Measurements from ENCODE around the gene ARRDC3. TPM values are rescaled to one million over a fixed set of nuclear protein-coding genes. Genes with fewer than 3 reads are reported as not detected.
A peak's percentile ranks its signal among the peaks of the same experiment; 100 is the strongest.

The ARRDC3 gene
- total and polyA plus RNA-seq, 2 of the 8 experiments (the other 6 are each of a cell fraction or from before 2014, with no cell fraction given), result 2.9 to 5.7 TPM

DNA sequence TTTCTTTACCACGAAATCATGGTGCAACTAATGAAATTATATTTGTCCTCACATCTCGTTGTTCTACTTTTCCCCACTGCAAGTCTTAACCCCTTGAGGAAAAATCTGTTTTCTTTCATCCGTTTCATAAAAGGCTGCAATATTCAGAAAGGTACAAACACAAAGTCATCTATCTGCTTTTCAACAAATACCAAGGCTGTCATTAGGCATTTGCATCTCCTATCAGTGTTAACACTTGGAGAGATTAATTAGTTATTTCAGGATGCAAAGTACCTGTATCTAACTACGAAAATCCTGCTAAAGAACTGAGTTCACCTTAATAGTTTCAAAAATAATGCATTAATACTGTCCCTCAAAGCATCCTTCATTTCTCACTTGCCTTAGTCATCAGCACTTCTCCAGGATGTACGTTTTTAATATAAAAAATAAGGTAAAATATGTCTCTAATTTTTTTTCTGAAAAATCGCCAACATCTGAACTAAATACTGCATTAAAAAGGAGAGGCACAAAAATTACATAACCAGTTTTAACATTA is 1.8 kb downstream of the ARRDC3 start (continued):
- TF ChIP-seq, protein P1, sequence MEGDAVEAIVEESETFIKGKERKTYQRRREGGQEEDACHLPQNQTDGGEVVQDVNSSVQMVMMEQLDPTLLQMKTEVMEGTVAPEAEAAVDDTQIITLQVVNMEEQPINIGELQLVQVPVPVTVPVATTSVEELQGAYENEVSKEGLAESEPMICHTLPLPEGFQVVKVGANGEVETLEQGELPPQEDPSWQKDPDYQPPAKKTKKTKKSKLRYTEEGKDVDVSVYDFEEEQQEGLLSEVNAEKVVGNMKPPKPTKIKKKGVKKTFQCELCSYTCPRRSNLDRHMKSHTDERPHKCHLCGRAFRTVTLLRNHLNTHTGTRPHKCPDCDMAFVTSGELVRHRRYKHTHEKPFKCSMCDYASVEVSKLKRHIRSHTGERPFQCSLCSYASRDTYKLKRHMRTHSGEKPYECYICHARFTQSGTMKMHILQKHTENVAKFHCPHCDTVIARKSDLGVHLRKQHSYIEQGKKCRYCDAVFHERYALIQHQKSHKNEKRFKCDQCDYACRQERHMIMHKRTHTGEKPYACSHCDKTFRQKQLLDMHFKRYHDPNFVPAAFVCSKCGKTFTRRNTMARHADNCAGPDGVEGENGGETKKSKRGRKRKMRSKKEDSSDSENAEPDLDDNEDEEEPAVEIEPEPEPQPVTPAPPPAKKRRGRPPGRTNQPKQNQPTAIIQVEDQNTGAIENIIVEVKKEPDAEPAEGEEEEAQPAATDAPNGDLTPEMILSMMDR (IDR thresholded peaks at IDR 0.05; ENCODE audit: control extremely low read depth in 1 of 3, insufficient read depth in 1 of 3, low read depth in 1 of 3, low read length in 3 of 3), result no peak
- TF ChIP-seq, protein P2, sequence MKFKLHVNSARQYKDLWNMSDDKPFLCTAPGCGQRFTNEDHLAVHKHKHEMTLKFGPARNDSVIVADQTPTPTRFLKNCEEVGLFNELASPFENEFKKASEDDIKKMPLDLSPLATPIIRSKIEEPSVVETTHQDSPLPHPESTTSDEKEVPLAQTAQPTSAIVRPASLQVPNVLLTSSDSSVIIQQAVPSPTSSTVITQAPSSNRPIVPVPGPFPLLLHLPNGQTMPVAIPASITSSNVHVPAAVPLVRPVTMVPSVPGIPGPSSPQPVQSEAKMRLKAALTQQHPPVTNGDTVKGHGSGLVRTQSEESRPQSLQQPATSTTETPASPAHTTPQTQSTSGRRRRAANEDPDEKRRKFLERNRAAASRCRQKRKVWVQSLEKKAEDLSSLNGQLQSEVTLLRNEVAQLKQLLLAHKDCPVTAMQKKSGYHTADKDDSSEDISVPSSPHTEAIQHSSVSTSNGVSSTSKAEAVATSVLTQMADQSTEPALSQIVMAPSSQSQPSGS (IDR thresholded peaks at IDR 0.05; ENCODE audit: low read length), result no peak
- TF ChIP-seq E2F6 (IDR thresholded peaks at IDR 0.05) (no peak), JUN (IDR thresholded peaks at IDR 0.05; ENCODE audit: low read depth, low read length) (no peak), CHD7 (IDR thresholded peaks at IDR 0.05; ENCODE audit: insufficient replicate concordance, low read length) (peak; percentile 75), CHD1 (IDR thresholded peaks at IDR 0.05; ENCODE audit: low read depth, low read length) (peak; percentile 87)
